ENCODE measurements around the gene PTPRT.

The PTPRT gene

DNA sequence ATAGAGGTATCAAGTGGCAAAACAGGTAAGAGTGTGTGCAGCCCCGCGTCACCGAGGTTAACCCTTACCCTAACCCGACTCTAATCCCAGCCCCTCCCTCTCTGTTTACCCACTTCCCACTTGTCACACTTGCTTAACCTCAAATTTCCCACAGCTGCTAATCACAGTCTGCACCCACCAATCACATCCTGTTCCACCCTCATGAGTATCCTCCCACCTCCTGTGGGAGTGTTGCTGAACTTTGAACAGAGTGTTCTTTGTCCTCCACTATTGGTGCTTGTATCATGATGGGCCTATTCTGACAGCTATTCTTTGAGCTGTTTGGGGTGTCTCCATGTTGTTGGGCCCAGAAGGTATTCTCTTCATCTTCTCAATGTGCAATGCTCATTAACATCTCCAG, 487.8 kb downstream of the PTPRT start:
- no peak for DNase-seq

DNA sequence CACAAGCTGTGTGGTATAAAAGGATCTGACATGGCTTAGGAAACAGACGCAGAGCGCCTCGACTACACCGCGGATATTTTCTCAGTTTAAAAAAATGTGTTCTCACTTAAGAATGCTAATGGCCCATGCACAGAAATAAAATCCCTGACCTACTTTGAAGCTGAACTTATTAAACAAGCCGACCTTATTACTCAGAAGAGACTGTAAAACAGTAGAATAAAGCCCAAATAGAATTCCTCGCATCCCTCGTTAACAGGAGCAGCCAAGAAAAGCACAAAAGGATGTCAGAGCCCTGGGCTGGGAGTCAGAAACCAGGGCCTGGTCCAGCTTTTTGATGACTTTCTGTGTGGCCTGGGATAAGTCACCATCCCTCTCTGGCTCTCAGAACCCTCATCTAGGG, 489.3 kb downstream of the PTPRT start:
- DNase-seq = no peak

DNA sequence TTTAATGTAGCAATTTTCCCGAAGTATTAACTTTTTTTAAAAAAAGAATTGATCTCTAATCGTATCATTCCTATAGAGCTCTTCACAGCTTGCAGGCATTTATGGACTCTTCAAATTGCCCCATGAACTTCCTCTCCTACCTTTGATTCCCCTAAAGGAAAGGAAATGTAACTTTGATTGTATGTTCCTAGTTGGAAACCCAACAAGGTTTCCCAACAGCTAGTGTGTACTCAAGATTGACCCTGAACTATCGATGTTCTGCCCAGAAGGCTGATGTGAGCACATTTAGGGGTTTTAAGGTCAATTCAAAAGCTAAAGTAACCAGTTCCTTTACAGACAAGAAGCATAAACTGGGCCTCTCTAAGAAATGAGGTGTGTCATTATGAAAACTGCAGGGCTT, 491.7 kb downstream of the PTPRT start:
- no peak for DNase-seq

DNA sequence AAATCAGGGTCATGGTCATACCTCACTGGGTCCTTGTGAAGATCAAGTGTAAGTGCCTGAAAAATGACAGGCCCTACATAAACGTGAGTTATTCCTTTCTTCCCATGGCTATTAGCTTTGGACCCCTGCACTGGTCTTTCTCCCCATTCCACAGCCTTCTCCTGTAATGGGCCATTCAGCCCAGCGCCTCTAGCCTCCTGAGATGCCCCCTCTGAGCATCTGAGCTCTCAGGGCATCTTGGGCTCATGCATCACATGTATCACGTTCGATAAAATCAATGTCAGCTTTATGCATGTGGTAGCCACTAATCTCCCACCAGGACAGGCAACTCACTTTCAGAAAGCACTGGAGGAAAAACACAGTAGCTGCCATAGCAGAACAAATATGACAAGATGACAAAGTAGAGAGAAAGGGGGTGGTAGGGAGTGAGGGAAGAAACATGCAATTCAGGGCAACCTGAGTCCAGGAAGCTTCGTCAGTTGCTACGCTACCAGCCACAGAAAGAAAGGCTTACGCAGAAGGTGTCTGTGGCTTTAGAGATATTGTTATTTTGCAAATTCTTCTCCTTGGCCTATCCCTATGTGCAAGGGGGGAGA, 498.8 kb downstream of the PTPRT start:
- DNase-seq = no peak

DNA sequence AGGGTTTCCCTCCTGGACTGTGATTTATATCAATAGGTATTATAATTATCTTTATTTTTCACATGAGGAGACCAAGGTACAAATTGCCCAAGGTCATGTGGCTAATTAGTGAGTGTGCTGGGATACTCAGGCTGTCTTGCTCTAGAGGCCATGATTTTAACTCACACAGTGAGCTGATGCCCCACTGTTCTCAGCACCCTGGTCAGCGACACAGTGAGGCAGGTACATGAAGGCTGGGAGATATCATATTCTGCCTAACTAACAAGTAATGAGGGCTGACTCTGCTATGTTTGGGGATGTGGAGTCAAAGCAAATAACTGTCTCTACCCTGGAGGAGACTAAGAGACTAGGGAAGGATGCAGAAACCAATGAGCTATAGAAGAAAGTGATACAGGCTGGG, 501.1 kb downstream of the PTPRT start:
- peak; percentile 2 for DNase-seq

DNA sequence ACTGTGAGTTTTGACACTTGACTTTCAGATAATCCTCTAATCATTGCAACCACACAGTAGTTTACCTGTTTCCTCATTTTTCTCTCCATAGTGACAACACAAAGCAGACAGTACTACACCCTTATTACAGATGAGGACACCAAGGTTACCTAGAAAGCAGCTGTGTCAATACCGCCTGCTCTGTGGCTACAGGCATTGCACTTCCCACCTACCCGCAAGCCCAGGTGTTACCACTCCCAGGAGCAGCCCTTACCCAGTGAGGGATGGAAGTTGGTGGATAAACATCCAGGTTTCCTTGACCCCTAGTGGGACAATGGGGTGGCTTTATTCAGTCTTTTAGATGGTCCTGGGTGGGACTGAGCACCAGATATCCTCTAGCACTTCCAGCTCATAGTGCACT, 503.6 kb downstream of the PTPRT start:
- DNase-seq = no peak

DNA sequence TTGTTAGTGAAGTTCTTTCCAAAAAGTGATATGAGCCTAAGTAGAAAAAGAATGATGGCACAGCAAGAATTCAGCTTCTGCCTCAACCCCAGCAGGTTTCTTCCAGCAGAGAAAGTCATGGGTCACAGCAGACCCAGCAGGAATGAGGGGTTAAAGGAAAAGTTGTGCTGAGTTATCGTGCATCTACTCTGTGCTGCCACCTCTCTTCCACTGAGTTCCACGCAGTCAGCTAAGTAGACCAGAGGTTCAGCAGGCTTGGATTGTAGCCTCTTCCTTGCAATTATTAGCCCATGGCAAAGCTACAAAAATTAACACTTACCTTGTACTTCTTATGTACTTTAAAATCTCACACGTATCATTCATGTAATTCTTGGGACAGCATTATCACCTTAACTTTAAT, 510.8 kb downstream of the PTPRT start:
- DNase-seq = no peak

DNA sequence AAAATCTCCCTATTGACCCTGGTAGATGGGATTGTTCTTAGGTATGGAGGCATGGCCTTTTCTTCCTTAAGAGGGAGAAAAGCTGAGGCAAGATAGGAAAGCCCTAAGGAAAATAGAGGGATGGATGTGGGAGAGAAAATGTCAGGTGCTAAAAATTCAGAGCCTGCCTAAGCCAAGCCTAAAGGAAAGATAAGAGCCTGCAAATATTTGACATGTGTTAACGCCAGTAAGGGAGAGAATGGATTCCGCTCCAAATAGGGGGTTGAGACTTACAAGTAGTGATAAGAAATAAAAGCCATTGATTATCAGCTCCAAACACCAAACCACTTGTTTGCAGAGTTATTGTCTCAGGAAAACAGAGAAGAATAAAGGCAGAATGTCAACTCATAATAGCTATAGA, 533.6 kb downstream of the PTPRT start:
- no peak for DNase-seq

DNA sequence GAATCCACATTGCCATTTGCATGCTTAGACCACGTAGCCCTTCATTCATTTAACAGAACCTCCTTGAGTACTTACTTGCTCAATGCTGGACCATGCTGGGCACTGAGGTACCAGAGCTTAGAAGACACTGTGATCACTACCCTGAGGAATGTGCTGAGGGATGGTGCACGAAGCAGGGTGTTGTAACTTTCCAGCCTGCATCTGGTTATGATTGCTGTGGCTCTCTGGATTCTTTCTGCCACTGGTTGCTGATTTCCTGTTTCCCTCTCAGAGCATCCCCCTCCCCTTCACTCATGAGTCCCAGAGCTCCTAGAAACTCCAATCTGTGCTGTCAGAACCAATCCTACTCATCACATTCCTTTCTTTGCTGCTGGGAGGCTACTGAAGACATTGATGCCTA, 537.4 kb downstream of the PTPRT start:
- DNase-seq = no peak

DNA sequence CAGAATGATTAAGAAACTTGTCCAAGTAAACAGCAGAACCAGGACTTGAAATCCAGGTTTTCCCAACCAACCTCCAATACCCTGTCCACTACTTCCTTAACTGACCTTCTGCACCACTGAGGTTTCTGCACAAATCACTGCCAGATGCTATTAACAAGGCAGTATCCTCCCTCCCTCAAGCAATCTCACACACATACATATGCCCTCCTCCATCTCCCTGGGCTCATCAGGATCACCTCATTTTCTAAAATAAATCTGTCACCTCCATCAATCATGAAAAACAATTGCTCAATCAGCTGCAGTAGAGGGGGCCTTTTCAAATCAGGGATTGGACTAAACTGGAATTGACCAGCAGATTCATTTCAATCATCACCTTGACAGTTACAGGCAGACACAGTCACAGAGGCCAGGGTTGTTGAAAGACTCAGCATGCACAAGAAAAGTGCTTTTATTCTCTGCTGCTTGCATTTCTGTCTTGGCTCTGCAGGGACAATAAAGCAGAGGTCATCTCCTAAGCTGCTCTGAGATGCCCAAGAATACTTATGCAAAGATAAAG, 539.4 kb downstream of the PTPRT start:
- no peak for DNase-seq

DNA sequence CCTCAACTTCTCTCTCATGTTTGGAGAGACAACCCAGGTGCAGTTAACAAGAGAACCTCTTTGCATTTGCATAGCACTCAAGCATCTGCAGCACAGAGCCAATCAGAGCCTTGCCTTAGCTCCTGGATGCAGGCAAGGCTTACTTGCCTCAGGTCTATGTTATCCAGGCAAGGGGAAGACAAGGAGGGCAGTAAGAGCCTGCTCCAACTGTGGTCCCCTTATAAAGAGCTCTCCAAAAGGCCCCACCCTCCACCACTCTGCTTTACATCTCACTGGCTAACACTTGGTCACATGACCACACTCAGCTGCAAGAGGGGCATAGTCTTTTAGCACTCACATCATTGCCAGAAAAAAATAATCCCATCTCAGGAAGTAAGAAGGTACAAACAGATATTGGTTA, 540.0 kb downstream of the PTPRT start:
- no peak for DNase-seq

DNA sequence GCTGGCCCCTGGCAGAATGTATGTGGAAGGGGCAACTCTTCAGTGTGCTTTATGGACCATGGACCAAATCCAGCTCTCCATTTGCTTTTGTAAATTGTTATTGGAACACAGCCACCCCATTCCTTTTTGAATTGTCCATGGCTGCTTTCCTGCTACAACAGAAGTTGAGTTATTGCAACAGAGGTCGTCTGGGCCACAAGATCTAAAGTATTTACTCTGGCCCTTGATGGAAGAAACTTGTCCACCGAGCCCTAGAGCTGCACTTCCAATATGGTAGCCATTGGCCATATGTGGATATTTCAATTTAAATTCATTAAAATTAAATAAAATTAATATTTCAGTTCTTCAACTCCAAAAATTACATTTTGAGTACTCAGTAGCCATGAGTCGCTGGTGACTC, 543.5 kb downstream of the PTPRT start:
- DNase-seq = no peak

DNA sequence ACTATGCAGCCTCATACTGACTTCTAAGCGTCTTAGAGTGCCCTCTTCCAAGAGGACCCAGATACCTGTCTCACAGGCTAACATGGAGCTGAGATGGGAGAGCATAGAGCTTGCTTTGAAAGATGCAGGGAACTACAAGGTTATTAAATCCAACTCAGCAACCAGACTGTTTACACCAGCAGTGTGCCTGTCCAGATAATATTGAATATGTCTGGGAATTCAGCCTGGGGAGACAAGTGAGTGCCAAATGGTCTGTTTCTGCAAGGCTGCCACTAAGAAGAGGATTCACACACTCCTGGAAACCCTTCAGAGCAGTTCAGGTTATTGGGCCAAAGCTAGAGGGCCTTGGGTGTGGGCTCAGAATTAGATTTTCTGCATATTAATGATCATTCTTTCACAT, 547.8 kb downstream of the PTPRT start:
- DNase-seq = no peak

DNA sequence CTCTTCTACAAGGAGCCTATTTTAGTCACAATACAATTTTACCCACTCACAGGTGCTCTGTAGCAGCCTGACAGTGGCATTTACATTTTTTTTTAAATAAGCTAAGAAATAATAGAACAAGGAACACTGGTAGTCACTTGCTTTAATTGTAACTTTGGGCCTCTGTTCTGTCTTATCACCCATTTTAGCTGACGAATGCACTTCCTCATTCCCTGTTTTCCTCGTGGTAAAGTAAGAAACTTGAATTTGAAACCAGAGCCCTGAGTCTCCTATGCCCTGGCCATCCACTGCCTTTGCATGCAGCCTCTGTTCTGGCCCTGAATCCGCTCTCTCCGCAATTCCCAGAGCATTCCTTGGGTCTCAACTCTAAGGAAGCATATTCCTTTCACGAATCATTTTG, 550.6 kb downstream of the PTPRT start:
- DNase-seq = no peak

DNA sequence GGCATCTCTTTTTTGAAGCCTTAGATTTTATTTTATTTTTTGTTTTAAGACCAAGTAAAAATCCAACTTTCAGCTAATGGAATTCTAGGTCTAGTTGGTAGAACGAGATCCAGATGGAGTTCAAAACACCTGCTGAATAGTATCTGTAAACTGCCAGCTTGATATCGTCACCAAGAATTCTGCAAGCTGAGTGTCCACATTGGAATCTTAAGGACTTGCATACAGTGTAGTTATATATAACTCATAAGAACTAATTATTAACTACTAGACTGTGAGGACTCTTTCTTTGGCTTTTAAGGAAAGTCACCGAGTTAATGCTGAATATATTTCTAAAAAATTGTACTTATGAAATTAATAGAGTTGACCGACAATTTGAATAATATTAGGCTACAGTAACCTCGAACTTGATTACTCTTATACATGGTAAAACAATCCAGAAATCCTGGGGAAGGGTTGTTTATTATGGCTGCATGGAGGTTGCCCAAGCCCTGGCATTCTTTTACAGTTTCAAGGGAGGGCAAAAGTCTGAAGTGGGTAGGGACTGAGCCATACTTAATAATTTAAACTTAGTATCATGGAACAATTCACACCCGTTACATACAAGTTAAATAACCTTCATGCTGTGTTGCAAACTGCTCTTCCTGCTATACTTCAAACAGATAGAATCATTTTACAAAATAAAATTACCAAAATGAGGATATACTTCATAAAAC, 553.9 kb downstream of the PTPRT start:
- no peak for DNase-seq

DNA sequence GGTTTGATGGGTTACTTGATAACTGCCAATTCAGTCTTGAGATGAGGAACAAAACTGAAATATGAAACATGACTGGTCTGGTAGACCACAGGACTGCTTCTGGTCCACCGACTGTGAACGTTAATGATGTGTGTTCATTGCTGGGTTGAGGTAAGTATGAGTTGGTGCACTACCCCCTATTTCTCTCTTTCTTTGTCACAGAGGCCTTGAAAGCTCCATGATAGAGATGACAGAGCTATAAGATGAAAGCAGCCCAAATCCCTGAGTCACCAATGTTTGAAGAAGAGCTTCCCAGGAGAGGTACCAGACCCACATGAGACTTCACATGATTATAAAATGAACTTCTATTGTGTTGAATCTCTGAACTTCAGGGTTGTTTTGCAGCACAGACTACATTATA, 555.5 kb downstream of the PTPRT start:
- no peak for DNase-seq

DNA sequence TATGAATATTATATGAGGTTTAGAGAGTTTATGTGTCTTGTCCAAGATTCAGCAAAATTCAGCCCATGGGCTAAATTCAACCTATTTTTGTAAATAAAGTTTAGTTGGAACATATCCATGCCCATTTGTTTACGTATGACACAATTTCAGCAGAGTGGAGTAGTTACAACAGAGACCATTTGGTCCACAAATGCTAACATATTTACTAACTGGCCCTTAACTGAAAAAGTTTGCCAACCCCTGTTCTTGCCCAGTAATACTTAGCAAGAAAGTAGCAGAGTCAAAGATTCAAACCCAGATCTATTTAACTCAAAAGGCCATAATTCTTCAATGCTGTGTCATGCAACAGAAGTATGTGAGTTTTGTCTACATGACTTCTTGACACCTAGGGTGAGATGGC, 561.0 kb downstream of the PTPRT start:
- DNase-seq = no peak

DNA sequence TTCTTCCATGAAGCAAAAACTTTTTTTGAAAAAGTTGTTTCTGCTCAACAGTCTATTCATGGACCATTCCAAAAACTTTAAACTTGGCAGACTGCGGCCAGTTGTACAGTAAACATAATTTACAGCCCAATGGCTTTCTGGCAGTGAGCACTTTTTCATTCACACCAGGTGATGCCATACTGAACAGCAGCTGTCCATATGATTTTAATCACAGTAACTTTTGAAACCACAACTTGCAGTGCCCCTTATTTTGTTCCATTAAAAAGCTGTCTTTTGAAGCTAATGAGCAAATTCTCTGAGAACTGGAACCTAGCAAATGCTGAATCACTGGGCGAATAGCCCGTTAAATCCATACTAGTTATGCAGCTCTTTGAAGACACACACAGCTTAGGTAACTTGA, 576.6 kb downstream of the PTPRT start:
- DNase-seq = no peak

DNA sequence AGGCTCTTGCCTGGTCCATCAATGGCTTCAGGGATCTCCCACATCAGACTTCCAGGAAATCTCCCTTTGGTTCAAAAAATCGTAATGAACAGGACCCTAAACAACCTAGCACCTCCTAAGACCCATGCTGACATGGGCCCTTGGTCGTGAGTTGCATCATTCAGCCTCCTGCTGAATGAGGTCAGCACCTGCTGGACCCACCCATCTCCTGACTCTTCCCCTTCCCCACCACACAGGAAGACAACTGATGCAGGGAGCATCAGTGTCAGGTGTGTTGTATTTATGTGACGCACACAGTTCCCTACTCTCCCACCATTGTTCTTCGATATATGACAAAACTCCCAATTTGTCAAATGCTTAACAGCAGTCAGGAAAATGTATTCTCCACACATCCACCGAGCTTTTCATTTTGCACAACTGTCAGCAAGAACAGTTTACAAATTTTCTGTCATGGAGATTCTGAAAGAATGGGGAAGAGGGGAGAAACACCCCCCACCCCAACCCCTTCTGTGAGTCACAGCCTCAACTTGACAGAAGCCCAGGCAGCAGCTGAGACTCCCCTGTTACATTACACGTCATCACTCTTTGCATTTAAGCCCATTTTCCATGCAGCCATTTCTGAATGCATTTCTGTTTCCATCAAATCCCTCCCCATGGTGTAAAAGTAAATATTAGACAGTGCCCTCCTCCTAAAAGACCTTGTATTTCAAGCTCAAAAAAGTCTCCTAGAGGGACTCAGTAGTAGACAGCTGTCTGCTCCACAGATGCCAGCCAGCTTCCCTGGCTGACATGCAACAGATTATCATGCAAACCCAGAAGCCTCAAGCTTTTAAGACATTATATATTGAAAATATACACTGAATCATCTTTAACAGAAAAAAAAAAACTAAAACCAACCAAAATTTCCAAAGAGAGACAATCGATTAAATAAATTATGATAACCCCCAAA, 577.5 kb downstream of the PTPRT start:
- no peak for DNase-seq

DNA sequence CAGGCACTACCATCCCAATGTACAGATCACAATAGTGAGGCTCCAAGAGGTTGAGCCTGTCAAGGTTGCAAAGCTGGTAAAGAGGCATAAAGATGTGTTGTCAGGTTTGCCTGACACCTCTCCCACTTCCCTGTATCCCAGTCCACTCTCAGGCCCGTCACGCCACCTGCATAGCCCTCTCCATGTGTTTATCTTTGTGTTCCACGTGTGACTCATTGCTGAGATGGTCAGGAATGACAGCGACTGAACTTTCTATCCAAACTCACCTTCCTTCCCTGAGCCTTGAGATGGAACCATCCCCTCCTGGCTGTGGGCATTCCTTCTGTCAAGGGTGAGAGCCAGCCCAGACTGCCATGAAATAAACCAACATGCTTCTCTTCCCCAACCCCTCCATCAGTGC, 578.3 kb downstream of the PTPRT start:
- DNase-seq = no peak

DNA sequence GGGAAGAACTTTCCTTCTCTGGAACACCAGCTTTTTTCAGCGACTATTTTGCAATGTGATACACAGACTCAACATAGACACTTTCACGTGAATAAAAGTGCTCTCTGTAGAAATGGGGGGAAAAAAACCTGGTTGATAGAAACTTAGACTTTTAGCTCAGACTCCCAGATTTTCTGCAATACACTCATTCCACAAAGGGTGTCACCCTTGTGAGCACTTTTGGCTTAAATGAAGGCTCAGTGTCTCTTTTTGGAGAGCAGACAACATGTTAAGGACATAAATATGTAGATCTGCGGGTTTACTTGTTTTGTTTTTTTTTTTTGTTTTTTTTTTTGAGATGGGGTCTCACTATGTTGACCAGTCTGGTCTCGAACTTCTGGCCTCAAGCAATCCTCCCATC, 579.6 kb downstream of the PTPRT start:
- no peak for DNase-seq

DNA sequence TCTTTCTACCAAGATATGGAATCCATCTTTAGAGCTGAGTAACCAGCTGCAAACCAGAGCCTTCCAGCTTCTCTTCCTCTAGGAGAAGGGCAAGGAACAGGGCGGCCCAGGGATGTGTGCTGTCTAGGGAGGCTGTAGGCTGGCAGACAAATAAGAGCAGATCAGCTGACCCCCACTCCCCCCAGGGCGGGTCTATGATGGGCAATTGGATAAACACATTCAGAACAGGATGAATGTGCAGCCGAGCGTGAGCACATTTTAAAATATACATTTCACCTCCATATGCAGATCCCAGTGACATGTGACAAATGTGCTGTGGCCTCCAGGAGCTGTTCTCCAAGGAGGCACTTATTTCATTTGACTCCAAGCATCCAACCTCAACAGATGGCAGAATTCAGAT, 580.1 kb downstream of the PTPRT start:
- DNase-seq = no peak

Measured in hematopoietic multipotent progenitor cell treated with erythropoietin and hydrocortisone succinate and interleukin-3 and kit ligand, for 6 days (in vitro differentiated cells).